Ovary (tissue), 9 donors: ENCODE results near the gene TRIB2. TPM values are rescaled to one million over a fixed set of nuclear protein-coding genes. Genes with fewer than 3 reads are reported as not detected.

ENCODE experiments used
- DNase-seq, 5 donors: peaks; one replicate each; pipeline ENCODE4 v3.0.0-alpha.2; 2019 to 2020
- H3K27ac ChIP-seq, 2 donors: fragments of 200-600 bp; one replicate each; pipeline versions ENCODE4 v1.5.1 to v1.8.0; 2019 to 2022
- H3K27me3 ChIP-seq: fragments of 200-600 bp; one replicate; pipeline ENCODE4 v1.8.0; 2022
- H3K36me3 ChIP-seq: fragments of 200-600 bp; sonication (generic); one replicate; pipeline ENCODE4 v1.5.1; 2019
- H3K4me1 ChIP-seq: one replicate; pipeline ENCODE4 v1.8.1; 2013; ENCODE audit warnings: mild to moderate bottlenecking, moderate library complexity; ENCODE audit not compliant: insufficient read depth
- H3K4me3 ChIP-seq: fragments of 200-600 bp; sonication (generic); one replicate; pipeline ENCODE4 v1.5.1; 2017
- H3K9me3 ChIP-seq, 2 donors: fragments of 200-600 bp in 1 of 2; sonication (generic) in 1 of 2; one replicate each; pipeline versions ENCODE4 v1.5.1 to v1.8.1; 2013 to 2019; ENCODE audit warnings: mild to moderate bottlenecking in 1 of 2, moderate library complexity in 1 of 2
- EP300 ChIP-seq: sonication (generic); formaldehyde crosslinking; IDR thresholded peaks from one replicate; pipeline ENCODE4 v1.6.1; 2017; ENCODE audit warnings: antibody characterized with exemption
- POLR2A ChIP-seq: fragments of 450-650 bp; IDR thresholded peaks from one replicate; pipeline ENCODE4 v1.6.1; 2017; ENCODE audit warnings: antibody characterized with exemption, mild to moderate bottlenecking, moderate library complexity
- WGBS, 3 donors: extraction: QIAGEN DNeasy Blood & Tissue Kit in 1 of 3; methylation state at CpG; one replicate each; pipeline versions ENCODE4 v1.1.5 to v1.1.7; 2013 to 2017; 5-methylcytosine and 5-hydroxymethylcytosine counted together
- intact Hi-C, 4 donors: fragments of 100-400 bp; cut with DNase I; formaldehyde crosslinking; loops; one replicate each; pipeline versions ENCODE4 v1.11.0 to v1.15.1; 2022 to 2023
- polyA plus RNA-seq, 2 donors: library from polyadenylated mRNA; stranded (reverse); fragments of 200-250 nt in 1 of 2; fragments of 350-450 nt in 1 of 2; fragmentation: Illumina TruSeq in 1 of 2; extraction: RNeasy Lipid Tissue Mini Kit (QIAGEN cat#74804) in 1 of 2; gene quantifications; one replicate each; pipeline ENCODE4 v1.2.3, GENCODE V29; 2013 to 2014
- total RNA-seq, 7 donors: library from RNA; depleted of rRNA in 2 of 7; stranded (reverse); fragments of >200 nt in 2 of 7; fragmentation: NEBNext Ultra II Directional in 3 of 7; extraction: Animal tissue kit (Norgen Biotek cat#: 25700) in 3 of 7; gene quantifications; one replicate each; pipeline versions ENCODE4 v1.1.0 to v1.2.4, GENCODE V29; 2016 to 2023
- TF ChIP-seq, protein P1 (sequence below), 3 donors: fragments of 450-650 bp in 2 of 3; fragments of 200-600 bp in 1 of 3; IDR thresholded peaks; one replicate each; pipeline versions ENCODE4 v1.5.1 to v1.8.0; 2016 to 2022; ENCODE audit warnings: antibody characterized with exemption in 3 of 3, mild to moderate bottlenecking in 1 of 3
- donor health status: DM: no; HTN: no; CAD: no; lungs with moderate emphysema.
- donor health status: DM: no; HTN: no; CAD: no.
- donor health status: Bipolar disorder and iron deficiency.
- donor health status: DM: yes; HTN: yes; CAD: no.
- donor health status: DM: no; HTN: no; CAD: no.
- donor health status: DM: yes; HTN: yes; CAD: no.

Gene TRIB2
- total and polyA plus RNA-seq, 9 donors = 60.4 to 209 (median 94.7) TPM

DNA sequence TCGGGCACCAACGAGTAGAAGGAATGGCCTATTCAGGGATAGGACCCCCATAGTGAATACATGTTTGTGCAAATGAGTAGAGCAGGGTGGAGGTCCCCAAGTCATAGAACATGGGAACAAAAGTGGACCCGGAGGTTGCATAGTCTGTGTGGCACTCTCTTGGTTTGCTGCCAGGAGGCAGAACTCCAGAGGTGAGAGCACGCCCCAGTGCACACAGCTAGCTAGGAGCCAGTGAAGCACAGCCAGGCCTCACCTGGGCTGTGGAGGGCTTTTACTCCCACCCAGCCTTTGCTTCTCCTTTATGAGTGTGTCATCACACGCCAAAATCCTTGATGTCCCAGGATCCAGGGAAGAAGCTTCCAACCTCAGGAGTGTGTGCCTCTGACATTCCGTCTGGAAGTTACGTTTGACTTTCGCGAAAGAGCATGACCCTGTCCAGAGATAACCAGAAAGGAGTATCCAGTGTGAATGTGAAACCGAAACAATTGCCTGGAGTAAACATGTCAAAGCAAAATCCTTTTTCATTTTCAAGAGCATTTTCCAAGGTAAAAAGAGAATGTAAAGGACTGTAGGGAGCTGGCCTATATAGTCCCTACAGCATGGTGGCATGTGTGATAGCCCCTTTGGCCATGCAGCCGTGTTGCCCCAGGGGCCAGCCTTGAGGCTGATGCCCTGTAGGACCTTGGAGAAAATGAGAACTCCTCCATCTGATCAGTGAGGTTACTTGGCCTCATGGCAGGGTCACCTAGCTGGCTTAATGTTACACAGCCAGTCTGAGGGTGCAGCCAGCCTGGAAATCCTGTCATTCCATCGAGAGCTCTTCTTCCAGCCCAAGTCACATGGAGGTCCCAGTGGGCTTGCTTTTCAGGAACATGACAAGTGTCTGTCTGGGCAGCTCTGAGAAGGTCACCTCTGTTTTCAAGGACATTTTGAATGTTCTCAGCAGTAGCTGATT is 8.8 kb downstream of the TRIB2 start:
- TF ChIP-seq POLR2A (no peak), EP300 (no peak)
- TF ChIP-seq, protein P1, sequence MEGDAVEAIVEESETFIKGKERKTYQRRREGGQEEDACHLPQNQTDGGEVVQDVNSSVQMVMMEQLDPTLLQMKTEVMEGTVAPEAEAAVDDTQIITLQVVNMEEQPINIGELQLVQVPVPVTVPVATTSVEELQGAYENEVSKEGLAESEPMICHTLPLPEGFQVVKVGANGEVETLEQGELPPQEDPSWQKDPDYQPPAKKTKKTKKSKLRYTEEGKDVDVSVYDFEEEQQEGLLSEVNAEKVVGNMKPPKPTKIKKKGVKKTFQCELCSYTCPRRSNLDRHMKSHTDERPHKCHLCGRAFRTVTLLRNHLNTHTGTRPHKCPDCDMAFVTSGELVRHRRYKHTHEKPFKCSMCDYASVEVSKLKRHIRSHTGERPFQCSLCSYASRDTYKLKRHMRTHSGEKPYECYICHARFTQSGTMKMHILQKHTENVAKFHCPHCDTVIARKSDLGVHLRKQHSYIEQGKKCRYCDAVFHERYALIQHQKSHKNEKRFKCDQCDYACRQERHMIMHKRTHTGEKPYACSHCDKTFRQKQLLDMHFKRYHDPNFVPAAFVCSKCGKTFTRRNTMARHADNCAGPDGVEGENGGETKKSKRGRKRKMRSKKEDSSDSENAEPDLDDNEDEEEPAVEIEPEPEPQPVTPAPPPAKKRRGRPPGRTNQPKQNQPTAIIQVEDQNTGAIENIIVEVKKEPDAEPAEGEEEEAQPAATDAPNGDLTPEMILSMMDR (IDR thresholded peaks at IDR 0.05) = no peak
- DNase-seq = no peak
- peaks cover 25% of the 10 kb centered on the region for H3K4me1 ChIP-seq
- intact Hi-C loops = loop anchor here in 2 of 4 donors (10.0 kb wide), 2 partner anchors 199 to 209 kb away; no protein-coding TSS in a partner anchor
- no peak overlapping the region for H3K4me3 ChIP-seq
- H3K27me3 ChIP-seq = no peaks in the 10 kb centered on the region
- WGBS, 3 donors = 42 to 60% (median 44%) methylated on average over 12 of the region's 12 CpGs
- H3K27ac ChIP-seq = peak overlapping the region in 1 of 2 donors; percentile 46
- H3K9me3 ChIP-seq = no peaks in the 10 kb centered on the region
- no peaks in the 10 kb centered on the region for H3K36me3 ChIP-seq

DNA sequence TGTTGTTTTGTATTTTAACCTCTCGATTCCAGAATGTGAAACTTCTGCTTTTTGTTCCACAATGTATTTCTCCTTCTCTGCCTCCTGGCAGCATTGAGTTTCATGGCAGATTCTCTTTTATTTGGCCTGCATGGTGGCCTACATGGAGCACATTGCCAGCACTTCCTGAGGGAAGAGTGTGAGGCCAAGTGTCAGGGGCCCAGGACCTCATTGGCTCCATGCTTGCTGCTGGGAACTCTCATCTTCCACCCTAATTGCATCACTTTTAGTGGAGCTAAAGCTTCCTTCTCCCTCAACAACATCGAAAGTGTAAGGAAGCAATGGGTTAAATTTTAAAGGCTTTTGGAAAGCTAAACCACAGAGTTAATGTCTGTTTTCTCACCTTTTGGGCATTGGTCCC is 9.5 kb downstream of the TRIB2 start:
- H3K27me3 ChIP-seq = no peaks in the 10 kb centered on the region
- no peak overlapping the region for H3K4me3 ChIP-seq
- H3K27ac ChIP-seq = peak overlapping the region in 1 of 2 donors; percentile 46
- DNase-seq = no peak
- WGBS, 3 donors = 64 to 80% (median 74%) methylated on average over 2 of the region's 2 CpGs
- TF ChIP-seq EP300 (no peak), POLR2A (no peak)
- TF ChIP-seq, protein P1 (IDR thresholded peaks at IDR 0.05) = no peak
- H3K4me1 ChIP-seq = peaks cover 27% of the 10 kb centered on the region
- no peaks in the 10 kb centered on the region for H3K36me3 ChIP-seq
- intact Hi-C loops = loop anchor here in 2 of 4 donors (10.0 kb wide), 2 partner anchors 199 to 209 kb away; no protein-coding TSS in a partner anchor
- H3K9me3 ChIP-seq = no peaks in the 10 kb centered on the region

DNA sequence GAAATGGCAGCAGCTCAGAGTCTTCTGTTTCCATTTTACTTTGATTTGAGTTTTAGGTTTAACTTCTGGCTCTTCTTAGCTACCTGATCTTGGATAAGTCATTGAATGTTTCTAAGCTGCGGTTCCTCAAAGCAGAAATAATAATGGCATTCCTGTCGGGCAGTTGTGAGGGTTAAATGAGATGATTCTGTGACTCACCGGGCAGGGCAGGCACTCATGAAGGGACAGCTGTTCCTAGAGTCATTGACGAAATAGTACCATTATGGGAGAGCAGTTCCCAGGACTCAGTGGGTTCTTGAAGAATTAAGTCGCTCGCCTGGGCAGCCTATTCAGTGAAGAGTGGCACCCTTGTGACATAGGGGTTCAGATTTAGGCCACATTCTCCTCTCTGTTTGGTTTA is 10.3 kb downstream of the TRIB2 start:
- Histone ChIP-seq H3K36me3 (no peaks in the 10 kb centered on the region), H3K4me3 (no peak overlapping the region), H3K4me1 (peaks cover 30% of the 10 kb centered on the region), H3K27ac (no peak overlapping the region), H3K27me3 (no peaks in the 10 kb centered on the region), H3K9me3 (no peaks in the 10 kb centered on the region)
- no peak for DNase-seq
- intact Hi-C loops = loop anchor here in 2 of 4 donors (10.0 kb wide), 2 partner anchors 198 to 208 kb away; no protein-coding TSS in a partner anchor
- TF ChIP-seq POLR2A = no peak
- no peak for TF ChIP-seq EP300
- TF ChIP-seq, protein P1 (IDR thresholded peaks at IDR 0.05) = no peak
- 68 to 77% (median 74%) methylated on average over 6 of the region's 6 CpGs for WGBS, 3 donors

DNA sequence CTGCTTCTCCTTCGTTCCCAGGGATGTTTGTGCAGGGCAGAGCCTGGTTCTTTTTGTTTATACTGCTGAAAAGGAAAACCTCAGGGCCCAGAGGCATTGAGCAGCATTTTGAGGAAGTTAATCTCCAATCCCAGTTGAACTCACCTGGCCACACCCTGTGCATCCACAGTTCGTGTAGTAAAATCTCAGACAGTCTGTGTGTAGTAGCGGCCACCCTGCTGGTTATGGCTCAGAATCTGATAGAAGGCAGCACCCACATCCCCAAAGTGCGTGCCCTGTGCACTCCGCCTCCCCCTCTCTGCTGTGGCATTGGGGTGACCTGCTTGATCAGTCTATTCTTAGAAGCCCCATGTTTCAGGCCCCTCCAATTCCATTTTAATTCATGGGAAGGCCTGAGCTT is 10.9 kb downstream of the TRIB2 start:
- no peak for DNase-seq
- Histone ChIP-seq H3K36me3 (no peaks in the 10 kb centered on the region), H3K27me3 (no peaks in the 10 kb centered on the region), H3K4me1 (peaks cover 35% of the 10 kb centered on the region), H3K9me3 (no peaks in the 10 kb centered on the region), H3K27ac (no peak overlapping the region), H3K4me3 (no peak overlapping the region)
- WGBS, 3 donors = 72 to 76% (median 74%) methylated on average over 5 of the region's 5 CpGs
- TF ChIP-seq, protein P1 (IDR thresholded peaks at IDR 0.05) = no peak
- TF ChIP-seq POLR2A (no peak), EP300 (no peak)
- intact Hi-C loops = loop anchor here in 2 of 4 donors (10.0 kb wide), 2 partner anchors 197 to 207 kb away; no protein-coding TSS in a partner anchor
